GM12873 (cell line): ENCODE data around the gene NTM.
A peak's percentile ranks its signal among the peaks of the same experiment; 100 is the strongest.

Source experiments
- CTCF ChIP-seq: IDR thresholded peaks from 2 replicates; pipeline ENCODE4 v1.5.1; 2012; ENCODE audit warnings: low read depth, mild to moderate bottlenecking, moderate library complexity, low read length, control low read depth; ENCODE audit not compliant: insufficient read depth; ENCODE audit errors: missing control alignments

Gene NTM

GRCh38 chr11:132177106-132177505 is 806.7 kb downstream of the NTM start:
- no peak for TF ChIP-seq CTCF

- no peak for TF ChIP-seq CTCF
Observed at GRCh38 chr11:132184079-132184478, 813.7 kb downstream of the NTM start.

GRCh38 chr11:132185726-132186592 is 815.5 kb downstream of the NTM start:
- no peak for TF ChIP-seq CTCF

- TF ChIP-seq CTCF: peak; percentile 39
Observed at GRCh38 chr11:132186699-132187098, 816.3 kb downstream of the NTM start.

GRCh38 chr11:132187386-132187785 is 817.0 kb downstream of the NTM start:
- no peak for TF ChIP-seq CTCF

- no peak for TF ChIP-seq CTCF
Observed at GRCh38 chr11:132187814-132188213, 817.4 kb downstream of the NTM start.

GRCh38 chr11:132196928-132197327 is 826.5 kb downstream of the NTM start:
- no peak for TF ChIP-seq CTCF
